Nephron (organoid): ENCODE data around the gene SPRR4.
"Not testable (repeated sequence)": the region's sequence is repeated elsewhere in the genome, so short reads cannot be mapped to it uniquely, and the experiment has no call there.

Source experiments
- H3K27ac Mint-ChIP-seq, 3 experiments: 2 replicates each; pipeline ENCODE4 v1.8.0; 2020; ENCODE audit warnings: mixed read lengths in 3 of 3, mild to moderate bottlenecking in 2 of 3, moderate library complexity in 1 of 3
- H3K27me3 Mint-ChIP-seq: 2 replicates; pipeline ENCODE4 v1.8.0; 2021; ENCODE audit warnings: low read depth, mild to moderate bottlenecking, moderate library complexity, mixed read lengths
- H3K36me3 Mint-ChIP-seq: 2 replicates; pipeline ENCODE4 v1.8.0; 2020; ENCODE audit warnings: low read depth, mixed read lengths
- H3K4me1 Mint-ChIP-seq: 2 replicates; pipeline ENCODE4 v1.8.0; 2020; ENCODE audit warnings: mixed read lengths
- H3K4me3 Mint-ChIP-seq, 3 experiments: 2 replicates each; pipeline ENCODE4 v1.8.0; 2020; ENCODE audit warnings: mild to moderate bottlenecking in 3 of 3, mixed read lengths in 3 of 3, moderate library complexity in 2 of 3
- H3K9me3 Mint-ChIP-seq: 2 replicates; pipeline ENCODE4 v1.8.0; 2020; ENCODE audit warnings: mixed read lengths
- CTCF ChIP-seq, 3 experiments: fragments of 200-600 bp; sonication (generic); IDR thresholded peaks; one replicate each; pipeline ENCODE4 v1.5.0; 2021; ENCODE audit warnings: antibody characterized with exemption in 3 of 3; ENCODE audit not compliant: unreplicated experiment in 3 of 3

The SPRR4 gene

GRCh38 chr1:153001382-153001781, 30.9 kb downstream of the SPRR4 start, which contains the start of gene SPRR3:
Gene SPRR3 (plus strand): TSS chr1:153001749. CDS start chr1:153003021, 1,272 bp downstream.
- Mint-ChIP-seq H3K9me3 (peaks cover 3% of the 10 kb centered on the region), H3K27ac (no peak within 1 kb of the TSS), H3K4me1 (no peaks in the 10 kb centered on the region), H3K36me3 (no peaks in the 10 kb centered on the region), H3K4me3 (no peak within 1 kb of the TSS), H3K27me3 (no peaks in the 10 kb centered on the region)
- TF ChIP-seq CTCF (IDR thresholded peaks at IDR 0.05; ENCODE audit: unreplicated experiment in 3 of 3), result no peak

GRCh38 chr1:153011235-153011758, 40.8 kb downstream of the SPRR4 start:
- H3K9me3 Mint-ChIP-seq, H3K36me3 Mint-ChIP-seq, H3K4me3 Mint-ChIP-seq, H3K27ac Mint-ChIP-seq, H3K27me3 Mint-ChIP-seq, H3K4me1 Mint-ChIP-seq: not testable (repeated sequence)

- H3K9me3 Mint-ChIP-seq, H3K27ac Mint-ChIP-seq, H3K27me3 Mint-ChIP-seq, H3K36me3 Mint-ChIP-seq, H3K4me1 Mint-ChIP-seq, H3K4me3 Mint-ChIP-seq: not testable (repeated sequence)
Measured at GRCh38 chr1:153021829-153022228, 51.4 kb downstream of the SPRR4 start.
